SU-DHL-6 (cell line): Measurements from ENCODE around the gene SRBD1.

Experiments
- H2AFZ ChIP-seq: fragments of 200-600 bp; sonication (generic); 2 replicates; pipeline ENCODE4 v1.6.1; 2014; ENCODE audit warnings: low read depth, mild to moderate bottlenecking, moderate library complexity, mixed read lengths, antibody characterized with exemption, low read length; ENCODE audit not compliant: severe bottlenecking
- H3F3A ChIP-seq: fragments of 200-600 bp; shearing (Covaris generic); 2 replicates; pipeline ENCODE4 v1.6.0; 2016; ENCODE audit warnings: antibody characterized with exemption, mild to moderate bottlenecking; ENCODE audit not compliant: insufficient read depth
- H3K27ac ChIP-seq: fragments of 200-600 bp; sonication (generic); 2 replicates; pipeline ENCODE4 v1.5.1; 2016; ENCODE audit warnings: low read depth, mild to moderate bottlenecking, low read length, moderate library complexity, mixed read lengths
- H3K27me3 ChIP-seq: fragments of 200-600 bp; sonication (generic), shearing (Covaris generic); 2 replicates; pipeline ENCODE4 v1.6.0; 2014; ENCODE audit warnings: mild to moderate bottlenecking, low read length
- H3K36me3 ChIP-seq: fragments of 200-600 bp; sonication (generic); 2 replicates; pipeline ENCODE4 v1.6.1; 2014; ENCODE audit warnings: mild to moderate bottlenecking, low read length, mixed read lengths
- H3K4me2 ChIP-seq: fragments of 300-600, 200-600 bp; shearing (Covaris generic), sonication (generic); 2 replicates; pipeline ENCODE4 v1.6.0; 2014; ENCODE audit warnings: low read length, low read depth, mild to moderate bottlenecking; ENCODE audit not compliant: poor library complexity, severe bottlenecking
- H3K4me3 ChIP-seq: fragments of 200-600 bp; sonication (generic); 2 replicates; pipeline ENCODE4 v1.5.1; 2014; ENCODE audit warnings: antibody characterized with exemption, low read length, mild to moderate bottlenecking, mixed read lengths; ENCODE audit not compliant: insufficient read depth, poor library complexity, severe bottlenecking
- H3K79me2 ChIP-seq: fragments of 200-600 bp; sonication (generic); 2 replicates; pipeline ENCODE4 v1.6.1; 2014; ENCODE audit warnings: mild to moderate bottlenecking, low read length, moderate library complexity; ENCODE audit not compliant: insufficient read depth
- H3K9ac ChIP-seq: fragments of 200-600 bp; sonication (generic); 2 replicates; pipeline ENCODE4 v1.7.0; 2014; ENCODE audit warnings: mild to moderate bottlenecking, low read length
- H3K9me2 ChIP-seq: fragments of 200-600 bp; sonication (generic); replicated peaks from 2 replicates; pipeline ENCODE4 v1.6.1; 2014; ENCODE audit warnings: low read length; ENCODE audit not compliant: insufficient read depth
- H3K9me3 ChIP-seq: fragments of 200-600 bp; sonication (generic); 2 replicates; pipeline ENCODE4 v1.6.1; 2014; ENCODE audit warnings: low read length, mixed read lengths; ENCODE audit not compliant: insufficient read depth
- H4K20me1 ChIP-seq: fragments of 200-600 bp; sonication (generic); 2 replicates; pipeline ENCODE4 v1.6.1; 2014; ENCODE audit warnings: low read depth, mild to moderate bottlenecking, antibody characterized with exemption, low read length, moderate library complexity, mixed read lengths
- CTCF ChIP-seq: fragments of 200-600 bp; sonication (generic); IDR thresholded peaks from one replicate; pipeline ENCODE4 v1.5.1; 2017; ENCODE audit warnings: antibody characterized with exemption, mild to moderate bottlenecking, low read length, moderate library complexity; ENCODE audit not compliant: insufficient read depth, poor library complexity, severe bottlenecking
- EZH2phosphoT487 ChIP-seq: fragments of 200-600 bp; sonication (generic), shearing (Covaris generic); conservative IDR thresholded peaks from 2 replicates; pipeline ENCODE4 v1.6.1; 2018; ENCODE audit warnings: mild to moderate bottlenecking, antibody characterized with exemption, low read length, moderate library complexity, mixed read lengths

Gene SRBD1

GRCh38 chr2:45452866-45453265 is 158.2 kb downstream of the SRBD1 start:
- Histone ChIP-seq H3K9me3 (no peaks in the 10 kb centered on the region), H3K4me2 (no peak overlapping the region), H3K36me3 (no peaks in the 10 kb centered on the region), H4K20me1 (no peaks in the 10 kb centered on the region), H3K27me3 (no peaks in the 10 kb centered on the region), H3K27ac (no peak overlapping the region), H3F3A (no peaks in the 10 kb centered on the region), H3K79me2 (no peaks in the 10 kb centered on the region), H3K9me2 (no peaks in the 10 kb centered on the region), H3K4me3 (no peak overlapping the region), H3K9ac (no peak overlapping the region), H2AFZ (no peak overlapping the region)
- TF ChIP-seq CTCF: no peak

- Histone ChIP-seq H3K27me3 (no peaks in the 10 kb centered on the region), H3K79me2 (no peaks in the 10 kb centered on the region), H3K4me3 (no peak overlapping the region), H3K9me2 (no peaks in the 10 kb centered on the region), H3K27ac (no peak overlapping the region), H3K9me3 (no peaks in the 10 kb centered on the region), H3F3A (no peaks in the 10 kb centered on the region), H3K9ac (no peak overlapping the region), H4K20me1 (no peaks in the 10 kb centered on the region), H3K4me2 (no peak overlapping the region), H2AFZ (no peak overlapping the region), H3K36me3 (no peaks in the 10 kb centered on the region)
- TF ChIP-seq EZH2phosphoT487 (no peak), CTCF (no peak)
Observed at GRCh38 chr2:45450634-45451033, 160.4 kb downstream of the SRBD1 start.

GRCh38 chr2:45448217-45448616 is 162.8 kb downstream of the SRBD1 start:
- H2AFZ ChIP-seq: no peak overlapping the region
- no peaks in the 10 kb centered on the region for H4K20me1 ChIP-seq
- no peak overlapping the region for H3K9ac ChIP-seq
- H3K27ac ChIP-seq: no peak overlapping the region
- TF ChIP-seq CTCF (no peak), EZH2phosphoT487 (no peak)
- H3K36me3 ChIP-seq: no peaks in the 10 kb centered on the region
- no peaks in the 10 kb centered on the region for H3K9me2 ChIP-seq
- no peaks in the 10 kb centered on the region for H3K9me3 ChIP-seq
- H3K27me3 ChIP-seq: no peaks in the 10 kb centered on the region
- no peaks in the 10 kb centered on the region for H3K79me2 ChIP-seq
- H3K4me3 ChIP-seq: no peak overlapping the region
- H3K4me2 ChIP-seq: no peak overlapping the region
- H3F3A ChIP-seq: no peaks in the 10 kb centered on the region

- Histone ChIP-seq H3F3A (no peaks in the 10 kb centered on the region), H3K9ac (no peak overlapping the region), H3K4me2 (no peak overlapping the region), H2AFZ (no peak overlapping the region), H3K9me2 (no peaks in the 10 kb centered on the region), H3K27ac (no peak overlapping the region), H3K79me2 (no peaks in the 10 kb centered on the region), H3K27me3 (no peaks in the 10 kb centered on the region), H4K20me1 (no peaks in the 10 kb centered on the region), H3K4me3 (no peak overlapping the region), H3K36me3 (no peaks in the 10 kb centered on the region), H3K9me3 (no peaks in the 10 kb centered on the region)
- TF ChIP-seq CTCF: no peak
- TF ChIP-seq EZH2phosphoT487: no peak
Observed at GRCh38 chr2:45446016-45446415, 165.1 kb downstream of the SRBD1 start.
